ENCODE results near the gene DEFB132. TPM values are rescaled to one million over a fixed set of nuclear protein-coding genes. Genes with fewer than 3 reads are reported as not detected.

DEFB132 gene
- total and polyA plus RNA-seq, 9 of the 15 experiments (the other 6 are each of a cell fraction or from before 2014, with no cell fraction given): not detected

DNA sequence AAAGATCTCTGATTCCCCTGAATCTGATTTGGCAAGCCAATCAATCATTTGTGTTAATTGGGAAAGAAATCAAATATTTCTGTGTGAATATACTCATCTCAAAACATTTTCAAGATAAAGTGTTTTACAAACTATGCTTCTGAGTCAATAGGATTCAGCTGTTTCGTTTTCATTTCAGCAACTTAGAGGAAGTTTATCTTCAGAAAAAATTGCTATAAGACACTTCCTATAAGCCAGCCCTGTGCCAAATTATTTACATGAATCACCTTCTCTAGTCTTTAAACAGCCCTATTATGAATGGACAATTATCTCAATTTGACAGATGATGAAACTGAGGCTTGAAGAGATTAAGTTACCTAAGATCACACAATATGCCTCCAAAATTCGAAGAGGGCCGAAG lies 19.6 kb upstream of the DEFB132 start:
- H3K9me3 ChIP-seq (replicated peaks; ENCODE audit: control insufficient read depth, insufficient read depth, low read depth, low read length): no peaks in the 10 kb centered on the region
- intact Hi-C loops (cut with micrococcal nuclease): no loop called here
- no peak overlapping the region for H3K4me3 ChIP-seq
- 37% methylated on average over 3 of the region's 3 CpGs for WGBS (ENCODE audit: insufficient coverage, low coverage, missing lambda C conversion rate)
- H3K9me1 ChIP-seq (ENCODE audit: control insufficient read depth, insufficient read depth, low read length): no peaks in the 10 kb centered on the region
- BruUV-seq (replicated peaks): no TSS peak
- no peaks in the 10 kb centered on the region for H3K36me3 ChIP-seq (ENCODE audit: control insufficient read depth, insufficient read depth, low read length)
- ChIA-PET POLR2A (interaction anchor here (1.0 to 1.2 kb wide), 2 partner anchors 11 to 13 kb away, joined by 3 to 5 read pairs; partner anchors contain the start of gene DEFB129), CTCF (ENCODE audit: low intra/inter-chr PET ratio) (interaction anchor here (0.6 kb wide), 1 partner anchor 31 kb away, joined by 3 read pairs; no protein-coding TSS in a partner anchor)
- no peak overlapping the region for H3K9ac ChIP-seq (ENCODE audit: insufficient read depth in 1 of 2, low read depth in 2 of 2, low read length in 2 of 2)
- H3K4me2 ChIP-seq (ENCODE audit: insufficient read depth, low read length): no peak overlapping the region
- H3K27me3 ChIP-seq (ENCODE audit: control insufficient read depth in 2 of 2, insufficient read depth in 2 of 2, low read length in 2 of 2): no peaks in the 10 kb centered on the region; a peak in 1 of 5 replicates
- no peaks in the 10 kb centered on the region for H3K79me2 ChIP-seq (ENCODE audit: control insufficient read depth, insufficient read depth, low read length)
- DNase-seq (ENCODE audit: extremely low read depth in 1 of 4, low spot score in 3 of 4) (no peak), ATAC-seq (no peak), FAIRE-seq (no peak)
- 0 out of 2 replicates have a peak overlapping the region, but pooled peaks have one; percentile 16 for H2AFZ ChIP-seq (ENCODE audit: low read depth, low read length)
- H3K4me1 ChIP-seq (replicated peaks in 1 of 2; ENCODE audit: control insufficient read depth in 2 of 2, insufficient read depth in 2 of 2, low read length in 2 of 2): peaks cover 0 to 12% of the 10 kb centered on the region in 2 experiments; a peak in 4 of 5 replicates
- H4K20me1 ChIP-seq (replicated peaks; ENCODE audit: control insufficient read depth, insufficient read depth, low read length): no peaks in the 10 kb centered on the region
- no peak overlapping the region for H3K27ac ChIP-seq (ENCODE audit: extremely low read depth, low read depth, low read length)
- TF ChIP-seq ZNF507 (tag; conservative IDR thresholded peaks at IDR 0.05): no peak
- no peak for TF ChIP-seq IRF2 (CRISPR knock-in tag; IDR thresholded peaks at IDR 0.05)
- no peak for TF ChIP-seq MAFG (tag; conservative IDR thresholded peaks at IDR 0.05)
- TF ChIP-seq U2AF1 (optimal IDR thresholded peaks at IDR 0.05; ENCODE audit: low read depth, low read length): no peak
- no peak for TF ChIP-seq ZSCAN32 (CRISPR knock-in tag; IDR thresholded peaks at IDR 0.05)
- TF ChIP-seq, protein P1, sequence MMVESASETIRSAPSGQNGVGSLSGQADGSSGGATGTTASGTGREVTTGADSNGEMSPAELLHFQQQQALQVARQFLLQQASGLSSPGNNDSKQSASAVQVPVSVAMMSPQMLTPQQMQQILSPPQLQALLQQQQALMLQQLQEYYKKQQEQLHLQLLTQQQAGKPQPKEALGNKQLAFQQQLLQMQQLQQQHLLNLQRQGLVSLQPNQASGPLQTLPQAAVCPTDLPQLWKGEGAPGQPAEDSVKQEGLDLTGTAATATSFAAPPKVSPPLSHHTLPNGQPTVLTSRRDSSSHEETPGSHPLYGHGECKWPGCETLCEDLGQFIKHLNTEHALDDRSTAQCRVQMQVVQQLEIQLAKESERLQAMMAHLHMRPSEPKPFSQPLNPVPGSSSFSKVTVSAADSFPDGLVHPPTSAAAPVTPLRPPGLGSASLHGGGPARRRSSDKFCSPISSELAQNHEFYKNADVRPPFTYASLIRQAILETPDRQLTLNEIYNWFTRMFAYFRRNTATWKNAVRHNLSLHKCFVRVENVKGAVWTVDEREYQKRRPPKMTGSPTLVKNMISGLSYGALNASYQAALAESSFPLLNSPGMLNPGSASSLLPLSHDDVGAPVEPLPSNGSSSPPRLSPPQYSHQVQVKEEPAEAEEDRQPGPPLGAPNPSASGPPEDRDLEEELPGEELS (CRISPR knock-in tag; IDR thresholded peaks at IDR 0.05; ENCODE audit: borderline replicate concordance): no peak
- TF ChIP-seq NCOA1 (IDR thresholded peaks at IDR 0.05; ENCODE audit: low read depth): no peak
- TF ChIP-seq POU5F1 (IDR thresholded peaks at IDR 0.05; ENCODE audit: borderline replicate concordance, low read depth, low read length, partially characterized antibody): no peak
- TF ChIP-seq, protein P2, sequence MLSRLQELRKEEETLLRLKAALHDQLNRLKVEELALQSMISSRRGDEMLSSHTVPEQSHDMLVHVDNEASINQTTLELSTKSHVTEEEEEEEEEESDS (CRISPR knock-in tag; IDR thresholded peaks at IDR 0.05): no peak
- TF ChIP-seq SRSF9 (IDR thresholded peaks at IDR 0.05; ENCODE audit: borderline replicate concordance, low read depth, low read length): no peak
- in situ Hi-C loops (cut with MboI): no loop called here
